T47D (cell line): ENCODE data around the gene COL1A1.

Experiments used
- DNase-seq, 2 experiments: peaks; one replicate each; pipeline versions ENCODE4 v3.0.0 to v3.0.0-alpha.2; 2011 to 2012; ENCODE audit warnings: low read depth in 1 of 2, low spot score in 1 of 2
- JUND ChIP-seq: IDR thresholded peaks from 2 replicates; pipeline ENCODE4 v1.6.1; 2012; ENCODE audit warnings: low read depth
- in situ Hi-C: cut with HindIII; loops from 2 replicates; pipeline ENCODE4 v1.10.0; 2016; ENCODE audit warnings: low sequenced_read_pairs, low pct_unique_long_range_greater_than_20kb

COL1A1 gene

GRCh38 chr17:50155115-50155819, 46.2 kb downstream of the COL1A1 start:
- DNase-seq, result no peak
- no peak for TF ChIP-seq JUND
- in situ Hi-C loops, result no loop called here

GRCh38 chr17:50154604-50155003, 46.8 kb downstream of the COL1A1 start:
- in situ Hi-C loops, result no loop called here
- DNase-seq, result no peak
- TF ChIP-seq JUND, result no peak

- in situ Hi-C loops, result no loop called here
- no peak for TF ChIP-seq JUND
- DNase-seq, result peak in 1 of 2 experiments; percentile 84
These were observed 47.5 kb downstream of the COL1A1 start for GRCh38 chr17:50153650-50154575.

DNA sequence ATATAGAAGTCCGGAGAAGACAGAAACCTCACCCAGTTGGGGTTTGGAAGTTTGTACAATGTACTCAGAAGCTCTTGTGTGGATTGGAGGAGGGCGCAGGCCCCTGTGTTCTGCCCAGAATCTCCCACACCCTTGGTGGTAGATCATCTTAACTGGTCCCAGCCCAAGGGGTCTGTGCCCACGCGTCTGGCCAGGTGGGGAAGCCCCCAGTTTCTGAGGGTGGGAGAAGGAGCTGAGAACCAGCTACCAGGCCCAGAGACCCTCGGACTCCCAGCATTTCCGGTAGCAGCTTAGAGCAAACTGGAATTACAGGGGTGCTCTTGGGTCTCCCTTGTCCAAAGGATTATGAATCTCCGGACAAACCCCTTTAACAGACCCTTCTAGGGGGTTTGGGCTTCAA, 48.7 kb downstream of the COL1A1 start:
- in situ Hi-C loops, result no loop called here
- TF ChIP-seq JUND, result no peak
- no peak for DNase-seq

- in situ Hi-C loops, result no loop called here
- peak; percentile 95 to 98 for DNase-seq
- TF ChIP-seq JUND, result no peak
These were observed 49.4 kb downstream of the COL1A1 start for GRCh38 chr17:50151937-50152547.

DNA sequence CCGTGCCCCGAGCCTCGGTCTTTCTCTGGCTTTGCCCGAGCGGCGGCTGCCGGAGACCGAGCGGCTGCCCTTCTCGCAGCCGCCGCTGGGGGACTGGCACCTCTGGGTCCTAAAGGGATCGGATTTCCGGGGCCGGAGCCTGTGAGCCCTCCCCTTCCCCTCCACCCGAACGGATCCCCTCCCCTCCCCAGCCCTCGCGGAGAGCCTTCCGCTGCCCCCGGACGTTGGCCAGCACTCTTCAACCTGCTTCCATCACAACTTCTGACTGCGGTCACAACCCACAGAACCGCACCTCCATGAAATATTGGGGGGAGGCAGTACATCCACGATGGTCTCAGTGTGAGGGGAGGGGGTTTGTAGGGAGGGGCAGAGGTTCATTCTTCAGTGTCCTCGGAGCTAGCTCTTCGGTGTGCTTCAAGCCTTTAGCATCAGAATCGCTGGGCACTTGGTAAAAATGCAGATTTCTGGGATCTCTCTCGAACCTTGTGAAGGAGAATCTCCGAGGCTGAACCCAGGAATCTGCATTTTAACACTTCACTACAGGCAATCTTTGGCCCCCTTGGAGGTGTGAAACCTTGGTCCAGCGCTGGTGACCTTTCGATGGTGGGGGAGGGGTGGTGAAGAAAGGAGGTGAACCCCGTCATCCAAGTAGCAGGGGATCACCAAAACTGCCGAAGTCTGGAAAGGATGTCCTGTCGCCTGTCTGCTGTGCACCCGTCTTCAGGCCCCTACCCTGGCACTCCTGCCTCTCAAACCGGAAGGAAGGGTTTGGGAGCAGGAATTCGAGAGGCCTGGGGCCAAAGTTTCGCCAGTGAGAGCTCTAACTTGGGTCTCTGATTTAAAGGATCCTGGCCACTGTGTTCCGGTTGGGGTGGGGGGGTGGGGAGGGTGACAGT, 50.1 kb downstream of the COL1A1 start:
- in situ Hi-C loops, result no loop called here
- peak; percentile 97 to 98 for DNase-seq
- no peak for TF ChIP-seq JUND

DNA sequence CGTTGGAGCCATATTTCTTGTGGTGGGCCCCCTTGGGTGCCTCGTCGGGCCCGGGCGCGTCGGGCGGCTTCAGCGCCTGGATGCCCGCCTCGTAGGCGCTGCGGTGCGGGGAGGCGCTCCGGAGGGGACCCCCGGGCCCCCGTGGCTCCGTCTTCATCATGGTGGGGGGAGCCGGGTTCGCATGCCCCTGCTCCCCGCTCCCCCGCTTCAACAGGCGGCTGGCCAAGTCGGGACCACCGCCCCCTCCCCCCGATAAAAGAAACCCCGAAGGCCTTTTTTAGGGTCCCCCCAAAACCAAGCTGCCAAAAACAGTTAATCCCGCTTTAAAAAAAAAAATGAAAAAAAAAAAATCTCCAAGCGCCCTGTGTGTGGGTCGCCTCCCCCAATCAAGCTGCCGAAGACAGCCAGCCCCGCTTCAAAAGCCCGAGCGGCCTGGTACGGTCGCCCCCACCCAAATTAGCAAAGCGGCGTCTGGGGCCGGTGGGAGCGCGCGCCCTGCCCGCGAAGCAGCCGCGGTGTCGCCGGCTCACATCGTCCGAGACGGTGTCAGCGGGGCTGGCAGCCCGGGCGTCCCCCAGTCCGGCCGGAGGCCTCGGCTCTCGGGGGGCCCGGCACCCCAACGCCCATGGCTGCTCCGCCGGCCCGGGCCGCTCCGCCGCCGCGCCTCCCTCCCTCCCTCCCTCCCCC, 50.9 kb downstream of the COL1A1 start, which contains the start of gene PPP1R9B:
Gene PPP1R9B (minus strand): TSS at position 324 of the 687 bp plus-strand sequence. CDS start 164 bp downstream, at position 160.
- DNase-seq, result no peak
- in situ Hi-C loops, result no loop called here
- no peak for TF ChIP-seq JUND

GRCh38 chr17:50149417-50150353, 51.7 kb downstream of the COL1A1 start:
- in situ Hi-C loops, result no loop called here
- TF ChIP-seq JUND, result no peak
- peak; percentile 66 to 77 for DNase-seq

DNA sequence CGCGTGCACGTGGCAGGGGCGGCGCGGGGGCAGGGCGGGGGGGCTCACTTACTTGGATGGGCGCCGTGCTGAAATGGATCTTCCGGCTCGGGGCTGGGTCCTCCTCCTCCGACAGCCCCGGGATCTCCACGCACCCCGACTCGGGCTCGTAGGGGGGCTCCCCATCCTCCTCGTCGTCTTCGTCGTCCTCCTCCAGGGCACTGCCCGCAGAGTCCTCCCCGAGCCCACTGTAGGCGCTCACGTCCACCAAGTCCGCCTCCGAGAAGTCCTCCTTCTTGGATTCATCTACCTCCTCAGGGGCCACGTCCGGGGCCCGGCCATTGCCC, 52.4 kb downstream of the COL1A1 start:
- DNase-seq, result no peak
- in situ Hi-C loops, result no loop called here
- TF ChIP-seq JUND, result no peak

GRCh38 chr17:50148226-50149090, 53.0 kb downstream of the COL1A1 start:
- no peak for TF ChIP-seq JUND
- DNase-seq, result peak; percentile 88 to 97
- in situ Hi-C loops, result no loop called here
